Measurements from ENCODE around the gene AEBP1. TPM values are rescaled to one million over a fixed set of nuclear protein-coding genes. Genes with fewer than 3 reads are reported as not detected.

The AEBP1 gene
- total RNA-seq, 2 donors from 2014 or later = 84.4 to 193 TPM

DNA sequence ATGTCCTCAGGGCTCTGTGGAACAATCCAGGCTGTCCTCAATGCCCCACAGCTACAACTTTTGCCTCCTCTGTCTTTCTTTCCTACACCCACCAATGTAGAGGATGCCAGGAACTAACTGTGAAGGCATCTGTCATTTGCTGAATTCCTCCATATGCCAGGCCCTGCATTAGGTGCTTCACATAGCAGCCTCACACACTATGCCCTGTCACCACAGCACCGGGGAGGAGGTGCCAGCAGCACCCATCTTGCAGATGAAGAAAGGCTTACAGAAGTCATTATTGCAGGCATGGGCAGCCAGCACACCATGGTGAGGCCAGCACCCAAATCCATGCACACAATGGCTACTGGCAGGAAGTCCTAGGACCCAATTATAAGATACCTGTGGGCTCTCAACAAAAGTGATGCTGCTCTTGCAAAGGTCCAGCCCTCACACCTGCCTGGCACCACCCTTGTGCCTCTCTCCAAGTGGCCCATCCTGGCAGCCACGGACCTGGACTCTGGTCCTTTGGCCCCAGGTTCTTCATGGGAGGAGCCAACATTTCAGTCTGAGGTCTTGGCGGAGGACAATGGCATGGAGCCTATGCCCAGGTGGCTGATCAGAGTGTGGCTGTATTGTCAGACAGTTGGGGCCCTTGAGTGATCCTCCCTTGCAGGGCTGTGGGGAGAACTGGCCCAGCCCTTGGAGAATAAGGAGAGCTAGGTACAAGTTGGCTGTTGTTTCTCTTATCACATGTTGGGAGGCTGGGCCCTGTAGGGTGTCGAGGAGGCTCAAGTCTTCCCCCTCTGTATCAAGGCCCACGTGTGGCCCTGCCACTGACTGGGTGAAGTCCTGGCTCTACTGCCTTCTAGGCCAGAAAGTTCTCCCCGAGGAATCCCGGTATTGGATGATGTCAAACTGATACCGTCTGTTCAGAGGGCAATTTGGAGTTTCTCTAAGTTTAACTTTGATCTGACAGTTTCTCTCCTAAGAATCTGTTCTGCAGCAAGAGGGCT, 51.3 kb downstream of the AEBP1 start:
- Histone ChIP-seq H3K27me3 (no peaks in the 10 kb centered on the region), H3K4me1 (peaks cover 0 to 12% of the 10 kb centered on the region in 2 donors), H3K36me3 (no peaks in the 10 kb centered on the region), H3K4me3 (no peak overlapping the region), H3K9me3 (no peaks in the 10 kb centered on the region), H3K27ac (no peak overlapping the region)
- TF ChIP-seq, protein P1, sequence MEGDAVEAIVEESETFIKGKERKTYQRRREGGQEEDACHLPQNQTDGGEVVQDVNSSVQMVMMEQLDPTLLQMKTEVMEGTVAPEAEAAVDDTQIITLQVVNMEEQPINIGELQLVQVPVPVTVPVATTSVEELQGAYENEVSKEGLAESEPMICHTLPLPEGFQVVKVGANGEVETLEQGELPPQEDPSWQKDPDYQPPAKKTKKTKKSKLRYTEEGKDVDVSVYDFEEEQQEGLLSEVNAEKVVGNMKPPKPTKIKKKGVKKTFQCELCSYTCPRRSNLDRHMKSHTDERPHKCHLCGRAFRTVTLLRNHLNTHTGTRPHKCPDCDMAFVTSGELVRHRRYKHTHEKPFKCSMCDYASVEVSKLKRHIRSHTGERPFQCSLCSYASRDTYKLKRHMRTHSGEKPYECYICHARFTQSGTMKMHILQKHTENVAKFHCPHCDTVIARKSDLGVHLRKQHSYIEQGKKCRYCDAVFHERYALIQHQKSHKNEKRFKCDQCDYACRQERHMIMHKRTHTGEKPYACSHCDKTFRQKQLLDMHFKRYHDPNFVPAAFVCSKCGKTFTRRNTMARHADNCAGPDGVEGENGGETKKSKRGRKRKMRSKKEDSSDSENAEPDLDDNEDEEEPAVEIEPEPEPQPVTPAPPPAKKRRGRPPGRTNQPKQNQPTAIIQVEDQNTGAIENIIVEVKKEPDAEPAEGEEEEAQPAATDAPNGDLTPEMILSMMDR (IDR thresholded peaks at IDR 0.05) = no peak
- no peak for DNase-seq (ENCODE audit: low spot score)

GRCh38 chr7:44156453-44157010, 52.4 kb downstream of the AEBP1 start:
- DNase-seq (ENCODE audit: low spot score) = no peak

GRCh38 chr7:44157116-44158080, 53.3 kb downstream of the AEBP1 start:
- no peak for DNase-seq (ENCODE audit: low spot score)
- Histone ChIP-seq H3K36me3 (no peaks in the 10 kb centered on the region), H3K4me3 (no peak overlapping the region), H3K9me3 (no peaks in the 10 kb centered on the region), H3K27ac (no peak overlapping the region), H3K4me1 (peaks cover 0 to 12% of the 10 kb centered on the region in 2 donors), H3K27me3 (no peaks in the 10 kb centered on the region)
- TF ChIP-seq, protein P1 (IDR thresholded peaks at IDR 0.05) = no peak

More at GRCh38 chr7:44156453-44157010, 52.4 kb downstream of the AEBP1 start:
- H3K4me3 ChIP-seq = no peak overlapping the region
- H3K36me3 ChIP-seq = no peaks in the 10 kb centered on the region
- no peak overlapping the region for H3K27ac ChIP-seq
- no peaks in the 10 kb centered on the region for H3K9me3 ChIP-seq
- peaks cover 0 to 12% of the 10 kb centered on the region in 2 donors for H3K4me1 ChIP-seq
- TF ChIP-seq, protein P1 (IDR thresholded peaks at IDR 0.05) = no peak
- no peaks in the 10 kb centered on the region for H3K27me3 ChIP-seq

- Histone ChIP-seq H3K36me3 (no peaks in the 10 kb centered on the region), H3K4me1 (peaks cover 0 to 12% of the 10 kb centered on the region in 2 donors), H3K4me3 (no peak overlapping the region), H3K27ac (no peak overlapping the region), H3K9me3 (no peaks in the 10 kb centered on the region), H3K27me3 (no peaks in the 10 kb centered on the region)
- TF ChIP-seq, protein P1 (IDR thresholded peaks at IDR 0.05) = no peak
- DNase-seq (ENCODE audit: low spot score) = no peak
Measured at GRCh38 chr7:44158096-44158872, 54.1 kb downstream of the AEBP1 start.

All from right atrium auricular region (tissue), 2 donors.